Measurements from ENCODE around the gene COL6A1. TPM values are rescaled to one million over a fixed set of nuclear protein-coding genes. Genes with fewer than 3 reads are reported as not detected.

Gene COL6A1
- total RNA-seq, 1 donor from 2014 or later = 154 TPM

DNA sequence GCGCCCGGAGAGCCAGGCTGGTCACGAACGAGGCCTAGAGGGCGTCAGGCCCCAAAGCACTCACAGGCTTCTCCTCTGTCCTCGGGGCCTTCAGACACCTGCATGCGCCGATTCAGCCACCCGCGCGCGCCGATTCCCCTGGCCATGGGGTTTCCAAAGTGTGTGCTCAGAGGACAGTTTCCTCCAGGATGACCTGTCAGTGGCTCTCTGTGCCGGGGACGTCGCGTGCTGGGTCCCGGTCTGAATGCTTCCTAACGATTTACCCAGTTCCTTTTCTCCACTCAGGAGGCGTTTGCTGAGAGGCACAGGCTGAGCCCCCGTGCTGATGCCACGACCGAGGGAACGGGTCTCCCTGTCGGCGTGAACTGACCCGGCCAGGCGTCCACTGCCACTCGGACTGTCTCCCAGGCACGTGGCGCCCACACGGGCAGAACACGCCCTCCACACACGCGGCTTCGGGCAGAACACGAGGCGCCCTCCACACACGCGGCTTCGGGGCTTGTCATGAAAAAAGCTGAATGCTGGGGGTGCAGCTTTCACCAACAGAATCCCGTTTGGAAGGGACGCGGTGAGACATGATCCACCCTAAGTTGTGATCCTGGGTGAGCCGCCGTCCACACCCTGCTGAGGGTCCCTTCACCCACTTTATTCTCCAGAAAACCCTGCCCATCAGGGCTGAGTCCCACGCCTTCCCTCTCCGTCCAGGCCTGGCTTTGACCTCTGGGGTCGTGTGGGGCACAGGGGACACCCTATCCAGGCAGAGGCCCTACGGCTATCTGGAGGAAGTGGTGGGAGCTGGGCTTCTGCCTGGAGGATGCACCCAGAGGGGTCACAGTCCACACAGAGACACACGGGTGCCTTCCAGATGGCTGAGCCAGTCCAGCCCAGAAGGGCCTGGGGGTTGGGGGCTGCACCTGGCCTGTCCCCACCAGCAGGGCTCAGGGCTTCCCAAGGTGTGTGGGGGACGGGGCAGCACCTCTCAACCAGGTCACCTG, 56.1 kb downstream of the COL6A1 start:
- intact Hi-C loops (cut with micrococcal nuclease) = no loop called here
- Histone ChIP-seq H3K36me3 (no peaks in the 10 kb centered on the region), H3K4me1 (peaks cover 28% of the 10 kb centered on the region), H3K9me3 (replicated peaks) (no peaks in the 10 kb centered on the region), H3K27ac (replicated peaks) (peak overlapping the region; percentile 82), H3K4me3 (no peak overlapping the region), H3K27me3 (ENCODE audit: low read depth) (no peaks in the 10 kb centered on the region)
- no peak for DNase-seq
- TF ChIP-seq, protein P1, sequence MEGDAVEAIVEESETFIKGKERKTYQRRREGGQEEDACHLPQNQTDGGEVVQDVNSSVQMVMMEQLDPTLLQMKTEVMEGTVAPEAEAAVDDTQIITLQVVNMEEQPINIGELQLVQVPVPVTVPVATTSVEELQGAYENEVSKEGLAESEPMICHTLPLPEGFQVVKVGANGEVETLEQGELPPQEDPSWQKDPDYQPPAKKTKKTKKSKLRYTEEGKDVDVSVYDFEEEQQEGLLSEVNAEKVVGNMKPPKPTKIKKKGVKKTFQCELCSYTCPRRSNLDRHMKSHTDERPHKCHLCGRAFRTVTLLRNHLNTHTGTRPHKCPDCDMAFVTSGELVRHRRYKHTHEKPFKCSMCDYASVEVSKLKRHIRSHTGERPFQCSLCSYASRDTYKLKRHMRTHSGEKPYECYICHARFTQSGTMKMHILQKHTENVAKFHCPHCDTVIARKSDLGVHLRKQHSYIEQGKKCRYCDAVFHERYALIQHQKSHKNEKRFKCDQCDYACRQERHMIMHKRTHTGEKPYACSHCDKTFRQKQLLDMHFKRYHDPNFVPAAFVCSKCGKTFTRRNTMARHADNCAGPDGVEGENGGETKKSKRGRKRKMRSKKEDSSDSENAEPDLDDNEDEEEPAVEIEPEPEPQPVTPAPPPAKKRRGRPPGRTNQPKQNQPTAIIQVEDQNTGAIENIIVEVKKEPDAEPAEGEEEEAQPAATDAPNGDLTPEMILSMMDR (IDR thresholded peaks at IDR 0.05; ENCODE audit: borderline replicate concordance) = no peak

DNA sequence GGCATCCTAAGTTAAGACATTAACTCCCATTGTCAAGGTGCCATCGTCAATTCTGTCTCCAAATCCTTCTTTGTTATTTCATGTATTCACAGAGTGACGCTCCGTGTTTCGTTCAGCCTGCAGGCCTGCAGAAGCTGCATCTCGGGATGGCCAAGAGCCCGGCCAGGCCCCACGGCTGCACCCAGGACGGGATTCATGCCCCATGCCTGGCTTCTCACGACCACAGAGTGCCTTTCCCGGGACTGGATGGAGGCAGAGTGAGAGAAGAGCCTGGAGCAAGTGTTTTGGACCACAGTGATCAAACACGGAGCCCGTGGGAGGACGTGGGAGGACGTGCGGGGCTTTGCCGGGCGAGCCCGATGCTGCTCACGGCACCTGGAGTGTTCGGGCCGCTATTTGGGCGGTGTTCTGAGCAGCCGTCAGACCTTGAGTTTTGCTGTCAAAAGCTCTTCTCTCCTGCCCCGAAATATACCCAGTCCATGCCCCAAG, 56.8 kb downstream of the COL6A1 start:
- Histone ChIP-seq H3K9me3 (replicated peaks) (no peaks in the 10 kb centered on the region), H3K27me3 (ENCODE audit: low read depth) (no peaks in the 10 kb centered on the region), H3K4me1 (peaks cover 28% of the 10 kb centered on the region), H3K4me3 (no peak overlapping the region), H3K27ac (replicated peaks) (peak overlapping the region; percentile 82), H3K36me3 (no peaks in the 10 kb centered on the region)
- intact Hi-C loops (cut with micrococcal nuclease) = no loop called here
- TF ChIP-seq, protein P1 (IDR thresholded peaks at IDR 0.05; ENCODE audit: borderline replicate concordance) = no peak
- DNase-seq = no peak

DNA sequence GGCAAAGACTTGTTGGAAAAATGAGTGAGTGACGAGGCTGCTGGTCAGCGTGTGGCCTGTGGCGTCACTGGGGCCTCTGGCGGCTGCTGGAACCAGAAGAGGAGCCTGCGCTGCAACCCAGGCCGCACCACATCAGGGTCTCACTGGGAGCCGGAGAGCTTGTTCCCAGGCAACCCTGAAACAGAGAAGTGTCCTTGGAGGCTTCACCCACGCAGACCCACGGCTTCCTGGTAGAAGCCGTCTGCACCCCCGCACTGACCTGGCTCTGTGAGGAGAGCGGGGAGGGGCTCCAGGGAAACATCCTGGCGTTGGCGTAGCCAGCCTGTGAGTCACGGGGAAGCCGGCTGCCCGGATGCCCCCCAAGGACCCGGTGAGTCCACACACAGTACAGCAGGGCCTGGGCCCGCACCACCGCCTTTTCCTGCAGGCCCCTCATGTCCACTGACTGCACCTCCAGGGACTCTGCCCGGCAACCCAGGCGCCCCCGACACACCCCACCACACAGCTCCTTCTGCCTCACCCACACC, 57.4 kb downstream of the COL6A1 start:
- Histone ChIP-seq H3K27ac (replicated peaks) (peak overlapping the region; percentile 82), H3K9me3 (replicated peaks) (no peaks in the 10 kb centered on the region), H3K4me3 (no peak overlapping the region), H3K27me3 (ENCODE audit: low read depth) (no peaks in the 10 kb centered on the region), H3K36me3 (no peaks in the 10 kb centered on the region), H3K4me1 (peaks cover 28% of the 10 kb centered on the region)
- peak; percentile 76 for DNase-seq
- intact Hi-C loops (cut with micrococcal nuclease) = no loop called here
- TF ChIP-seq, protein P1 (IDR thresholded peaks at IDR 0.05; ENCODE audit: borderline replicate concordance) = no peak

GRCh38 chr21:46039891-46040660, 58.5 kb downstream of the COL6A1 start:
- TF ChIP-seq, protein P1 (IDR thresholded peaks at IDR 0.05; ENCODE audit: borderline replicate concordance) = no peak
- Histone ChIP-seq H3K27ac (replicated peaks) (peak overlapping the region; percentile 82), H3K4me3 (no peak overlapping the region), H3K9me3 (replicated peaks) (no peaks in the 10 kb centered on the region), H3K27me3 (ENCODE audit: low read depth) (no peaks in the 10 kb centered on the region), H3K36me3 (no peaks in the 10 kb centered on the region), H3K4me1 (peaks cover 28% of the 10 kb centered on the region)
- intact Hi-C loops (cut with micrococcal nuclease) = no loop called here
- DNase-seq = no peak

GRCh38 chr21:46040707-46041106, 59.1 kb downstream of the COL6A1 start:
- no peak for DNase-seq
- Histone ChIP-seq H3K9me3 (replicated peaks) (no peaks in the 10 kb centered on the region), H3K27me3 (ENCODE audit: low read depth) (no peaks in the 10 kb centered on the region), H3K27ac (replicated peaks) (peak overlapping the region; percentile 19), H3K4me1 (peaks cover 24% of the 10 kb centered on the region), H3K4me3 (no peak overlapping the region), H3K36me3 (no peaks in the 10 kb centered on the region)
- intact Hi-C loops (cut with micrococcal nuclease) = no loop called here
- TF ChIP-seq, protein P1 (IDR thresholded peaks at IDR 0.05; ENCODE audit: borderline replicate concordance) = no peak

All from left ventricle myocardium inferior (tissue), 1 donor.